Neural progenitor cell (in vitro differentiated cells): ENCODE measurements around the gene RCL1.

Experiments
- CTCF ChIP-seq: fragments of 200-600 bp; sonication (generic); IDR thresholded peaks from 2 replicates; pipeline ENCODE4 v1.5.1; 2017; ENCODE audit warnings: antibody characterized with exemption, mild to moderate bottlenecking
- EZH2 ChIP-seq: fragments of 200-600 bp; sonication (generic); IDR thresholded peaks from 2 replicates; pipeline ENCODE4 v1.6.1; 2017; ENCODE audit warnings: antibody characterized with exemption, mild to moderate bottlenecking, moderate library complexity
- EZH2phosphoT487 ChIP-seq: fragments of 200-600 bp; sonication (generic); IDR thresholded peaks from 2 replicates; pipeline ENCODE4 v1.6.1; 2017; ENCODE audit warnings: antibody characterized with exemption

- TF ChIP-seq CTCF = no peak
- no peak for TF ChIP-seq EZH2phosphoT487
- no peak for TF ChIP-seq EZH2
Observed at GRCh38 chr9:4883326-4883873, 90.7 kb downstream of the RCL1 start.
